Sigmoid colon (tissue), 7 donors: Measurements from ENCODE around the gene GAD2. TPM values are rescaled to one million over a fixed set of nuclear protein-coding genes. Genes with fewer than 3 reads are reported as not detected.
"Not testable (repeated sequence)": the region's sequence is repeated elsewhere in the genome, so short reads cannot be mapped to it uniquely, and the experiment has no call there.

ENCODE experiments used
- DNase-seq: peaks from one replicate; pipeline ENCODE4 v3.0.0-alpha.2; 2019
- H3K27ac ChIP-seq, 4 donors: fragments of 200-600 bp; sonication (generic); one replicate each; pipeline ENCODE4 v1.5.1; 2016 to 2019; ENCODE audit warnings: mild to moderate bottlenecking in 1 of 4
- H3K27me3 ChIP-seq, 3 donors: fragments of 200-600 bp; sonication (generic); one replicate each; pipeline ENCODE4 v1.5.1; 2019; ENCODE audit warnings: mild to moderate bottlenecking in 1 of 3
- H3K36me3 ChIP-seq, 4 donors: fragments of 200-600 bp; sonication (generic); one replicate each; pipeline ENCODE4 v1.5.1; 2016 to 2019
- H3K4me1 ChIP-seq, 4 donors: fragments of 200-600 bp; sonication (generic); one replicate each; pipeline ENCODE4 v1.5.1; 2017 to 2019
- H3K4me3 ChIP-seq, 4 donors: fragments of 200-600 bp; sonication (generic); one replicate each; pipeline ENCODE4 v1.5.1; 2017 to 2019; ENCODE audit warnings: mild to moderate bottlenecking in 2 of 4, moderate library complexity in 1 of 4
- H3K9me3 ChIP-seq, 4 donors: fragments of 200-600 bp in 3 of 4; sonication (generic) in 3 of 4; one replicate each; pipeline versions ENCODE4 v1.5.1 to v1.6.1; 2013 to 2019
- CTCF ChIP-seq, 4 experiments: fragments of 450-650 bp in 3 of 4; fragments of 200-600 bp in 1 of 4; IDR thresholded peaks; one replicate each; pipeline ENCODE4 v1.5.1; 2016 to 2019; ENCODE audit warnings: antibody characterized with exemption in 4 of 4, mild to moderate bottlenecking in 3 of 4, moderate library complexity in 2 of 4
- EP300 ChIP-seq, 4 donors: sonication (generic); formaldehyde crosslinking; IDR thresholded peaks; one replicate each; pipeline ENCODE4 v1.6.1; 2017; ENCODE audit warnings: antibody characterized with exemption in 4 of 4
- POLR2A ChIP-seq, 2 donors: fragments of 450-650 bp; IDR thresholded peaks; one replicate each; pipeline ENCODE4 v1.6.1; 2016; ENCODE audit warnings: antibody characterized with exemption in 2 of 2, mild to moderate bottlenecking in 2 of 2, moderate library complexity in 2 of 2
- POLR2AphosphoS5 ChIP-seq, 4 donors: sonication (generic); formaldehyde crosslinking; IDR thresholded peaks; one replicate each; pipeline ENCODE4 v1.6.1; 2017; ENCODE audit warnings: antibody characterized with exemption in 4 of 4
- WGBS, 2 donors: extraction: QIAGEN DNeasy Blood & Tissue Kit; methylation state at CpG; one replicate each; pipeline ENCODE4 v1.1.7; 2013; 5-methylcytosine and 5-hydroxymethylcytosine counted together
- intact Hi-C: fragments of 100-400 bp; cut with DNase I; formaldehyde crosslinking; loops from one replicate; pipeline ENCODE4 v1.15.1; 2023
- polyA plus RNA-seq, 3 donors: library from polyadenylated mRNA; stranded (reverse); fragments of 200-250 nt; gene quantifications; one replicate each; pipeline ENCODE4 v1.2.3, GENCODE V29; 2013
- total RNA-seq, 4 donors: library from RNA; depleted of rRNA; stranded (reverse); fragments of >200 nt; gene quantifications; one replicate each; pipeline ENCODE4 v1.1.0, GENCODE V29; 2016
- donor health status: healthy with polysubstance abuse.
- donor health status: Bipolar disorder and iron deficiency.
- donor health status: healthy.

Gene GAD2
- total and polyA plus RNA-seq, 7 donors, result not detected

GRCh38 chr10:26341701-26342100 is 125.1 kb downstream of the GAD2 start:
- Histone ChIP-seq H3K4me3 (no peak overlapping the region), H3K27ac (no peak overlapping the region), H3K36me3 (no peaks in the 10 kb centered on the region), H3K27me3 (no peaks in the 10 kb centered on the region), H3K4me1 (no peaks in the 10 kb centered on the region), H3K9me3 (no peaks in the 10 kb centered on the region)
- DNase-seq, result no peak
- intact Hi-C loops, result no loop called here
- TF ChIP-seq POLR2A (IDR thresholded peaks at IDR 0.05) (no peak), EP300 (IDR thresholded peaks at IDR 0.05) (no peak), POLR2AphosphoS5 (IDR thresholded peaks at IDR 0.05) (no peak), CTCF (IDR thresholded peaks at IDR 0.05) (no peak)

- H3K27ac ChIP-seq, H3K27me3 ChIP-seq, H3K9me3 ChIP-seq, H3K4me1 ChIP-seq, H3K4me3 ChIP-seq, H3K36me3 ChIP-seq, DNase-seq, intact Hi-C loops: not testable (repeated sequence)
- 36 to 71% methylated on average over 9 of the region's 9 CpGs for WGBS, 2 donors
Measured at GRCh38 chr10:26348821-26349417, 132.3 kb downstream of the GAD2 start.

Other genes with a start within 250 kb of the GAD2 start
- gene APBB1IP, start 221.6 kb downstream of the GAD2 start, total RNA-seq, result 1 to 10 TPM; 3.3 to 5.0 (median 3.8) TPM
- gene APBB1IP, start 221.6 kb downstream of the GAD2 start, polyA plus RNA-seq, result 10 to 100 TPM in 1 of 3 donors, 1 to 10 TPM in 2; 1.4 to 11.4 (median 3.0) TPM